Natural killer cell (primary cell): ENCODE measurements around the gene PSMB1. TPM values are rescaled to one million over a fixed set of nuclear protein-coding genes. Genes with fewer than 3 reads are reported as not detected.
"Not testable (repeated sequence)": the region's sequence is repeated elsewhere in the genome, so short reads cannot be mapped to it uniquely, and the experiment has no call there.

Experiments
- ATAC-seq, 3 donors: fragments of 150-1000 bp in 2 of 3; fragments of 200-7000 bp in 1 of 3; cut with Tn5 transposase; 1 replicate in 1 of 3; 2 replicates in 2 of 3; pipeline ENCODE4 v1.10.0; 2021; ENCODE audit warnings: mild to moderate bottlenecking in 2 of 3, moderate library complexity in 2 of 3
- DNase-seq, 2 donors: peaks; one replicate each; pipeline versions ENCODE4 v3.0.0 to v3.0.0-alpha.2; 2013 to 2021; ENCODE audit warnings: mixed read lengths in 1 of 2
- H3K27ac ChIP-seq: one replicate; pipeline ENCODE4 v1.5.1; 2013; ENCODE audit warnings: mild to moderate bottlenecking, low read length
- H3K27me3 ChIP-seq: one replicate; pipeline ENCODE4 v1.6.1; 2013; ENCODE audit warnings: low read length; ENCODE audit not compliant: control insufficient read depth, insufficient read depth
- H3K36me3 ChIP-seq: one replicate; pipeline ENCODE4 v1.6.1; 2013; ENCODE audit warnings: low read length; ENCODE audit not compliant: control insufficient read depth, insufficient read depth
- H3K4me1 ChIP-seq: one replicate; pipeline ENCODE4 v1.6.1; 2013; ENCODE audit warnings: low read length; ENCODE audit not compliant: control insufficient read depth, insufficient read depth
- H3K4me3 ChIP-seq: one replicate; pipeline ENCODE4 v1.5.1; 2013; ENCODE audit warnings: low read length
- H3K9me3 ChIP-seq: one replicate; pipeline ENCODE4 v1.6.1; 2013; ENCODE audit warnings: low read length; ENCODE audit not compliant: control insufficient read depth, insufficient read depth
- H3K27ac Mint-ChIP-seq, 2 donors: one replicate each; pipeline ENCODE4 v1.8.0; 2022; ENCODE audit warnings: mild to moderate bottlenecking in 2 of 2, mixed read lengths in 2 of 2, moderate library complexity in 1 of 2
- H3K27me3 Mint-ChIP-seq, 2 donors: one replicate each; pipeline ENCODE4 v1.8.0; 2022; ENCODE audit warnings: low read depth in 2 of 2, mixed read lengths in 2 of 2
- H3K36me3 Mint-ChIP-seq: one replicate; pipeline ENCODE4 v1.8.0; 2022; ENCODE audit warnings: mixed read lengths
- H3K4me1 Mint-ChIP-seq, 2 donors: one replicate each; pipeline ENCODE4 v1.8.0; 2022; ENCODE audit warnings: mixed read lengths in 2 of 2
- H3K4me3 Mint-ChIP-seq: one replicate; pipeline ENCODE4 v1.8.0; 2022; ENCODE audit warnings: mild to moderate bottlenecking, moderate library complexity, mixed read lengths
- H3K9me3 Mint-ChIP-seq, 2 donors: one replicate each; pipeline ENCODE4 v1.8.0; 2022; ENCODE audit warnings: mixed read lengths in 2 of 2
- CTCF ChIP-seq: fragments of 200-600 bp; IDR thresholded peaks from one replicate; pipeline ENCODE4 v1.8.0; 2022; ENCODE audit warnings: antibody characterized with exemption
- WGBS: methylation state at CpG from one replicate; pipeline ENCODE4 v1.1.7; 2013; ENCODE audit warnings: missing lambda C conversion rate; ENCODE audit not compliant: insufficient coverage; 5-methylcytosine and 5-hydroxymethylcytosine counted together
- intact Hi-C: fragments of 100-400 bp; cut with micrococcal nuclease; formaldehyde crosslinking; loops from one replicate; pipeline ENCODE4 v1.14.2; 2022
- total RNA-seq, 4 donors: library from RNA; stranded (reverse); fragments of 120-200 nt in 1 of 4; gene quantifications; one replicate each; pipeline versions ENCODE4 v1.2.3 to v1.2.4, GENCODE V29; 2013 to 2022

Gene PSMB1
- total RNA-seq, 3 donors from 2014 or later (not counting 1 experiment from before 2014, with no cell fraction given), result 102 to 129 (median 103) TPM

GRCh38 chr6:170510631-170511030, 42.5 kb downstream of the PSMB1 start:
- Mint-ChIP-seq H3K27ac (no peak overlapping the region), H3K9me3 (no peaks in the 10 kb centered on the region), H3K36me3 (no peaks in the 10 kb centered on the region), H3K4me3 (no peak overlapping the region), H3K4me1 (no peaks in the 10 kb centered on the region), H3K27me3 (peaks cover 26 to 29% of the 10 kb centered on the region in 2 donors)
- no peak for TF ChIP-seq CTCF
- intact Hi-C loops, result loop anchor here (10.0 kb wide), 1 partner anchor 216 kb away; the partner anchor contains the start of gene DLL1
- Histone ChIP-seq H3K9me3 (no peaks in the 10 kb centered on the region), H3K27ac (no peak overlapping the region), H3K27me3 (no peaks in the 10 kb centered on the region), H3K4me3 (no peak overlapping the region), H3K36me3 (no peaks in the 10 kb centered on the region), H3K4me1 (no peaks in the 10 kb centered on the region)
- 96% methylated on average over 20 of the region's 20 CpGs for WGBS
- ATAC-seq (no peak), DNase-seq (no peak)

DNA sequence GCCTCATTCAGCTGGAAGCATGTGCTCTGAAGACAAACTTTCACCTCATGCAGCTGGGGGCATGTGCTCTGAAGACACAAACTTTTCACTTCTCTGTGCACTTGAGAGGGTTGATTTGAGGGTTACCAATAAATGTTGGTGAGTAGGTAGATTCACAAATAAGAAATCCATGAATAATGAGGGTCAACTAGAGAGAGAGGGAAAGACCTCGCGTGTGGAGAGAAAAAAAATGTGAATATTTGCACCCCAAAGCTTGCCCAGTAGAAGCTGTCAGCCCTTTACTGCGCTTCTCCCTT, 43.4 kb downstream of the PSMB1 start:
- Mint-ChIP-seq H3K4me3 (no peak overlapping the region), H3K36me3 (no peaks in the 10 kb centered on the region), H3K27me3 (peaks cover 26 to 29% of the 10 kb centered on the region in 2 donors), H3K27ac (no peak overlapping the region), H3K4me1 (peaks cover 6 to 7% of the 10 kb centered on the region in 2 donors), H3K9me3 (no peaks in the 10 kb centered on the region)
- ATAC-seq (no peak), DNase-seq (no peak)
- intact Hi-C loops, result loop anchor here (10.0 kb wide), 1 partner anchor 215 kb away; the partner anchor contains the start of gene DLL1
- 89% methylated on average over 3 of the region's 3 CpGs for WGBS
- TF ChIP-seq CTCF, result no peak
- Histone ChIP-seq H3K27ac (no peak overlapping the region), H3K36me3 (no peaks in the 10 kb centered on the region), H3K4me3 (no peak overlapping the region), H3K4me1 (no peaks in the 10 kb centered on the region), H3K9me3 (no peaks in the 10 kb centered on the region), H3K27me3 (no peaks in the 10 kb centered on the region)

- H3K4me1 ChIP-seq, H3K36me3 Mint-ChIP-seq, H3K27me3 ChIP-seq, H3K4me3 ChIP-seq, DNase-seq, H3K9me3 ChIP-seq, ATAC-seq, H3K9me3 Mint-ChIP-seq, intact Hi-C loops, H3K36me3 ChIP-seq, H3K4me3 Mint-ChIP-seq, H3K27ac ChIP-seq, H3K27ac Mint-ChIP-seq: not testable (repeated sequence)
- WGBS, result 85% methylated on average over 5 of the region's 5 CpGs
- peaks cover 26 to 29% of the 10 kb centered on the region in 2 donors for H3K27me3 Mint-ChIP-seq
- peaks cover 11 to 13% of the 10 kb centered on the region in 2 donors for H3K4me1 Mint-ChIP-seq
These were observed 44.0 kb downstream of the PSMB1 start for GRCh38 chr6:170508892-170509722.

DNA sequence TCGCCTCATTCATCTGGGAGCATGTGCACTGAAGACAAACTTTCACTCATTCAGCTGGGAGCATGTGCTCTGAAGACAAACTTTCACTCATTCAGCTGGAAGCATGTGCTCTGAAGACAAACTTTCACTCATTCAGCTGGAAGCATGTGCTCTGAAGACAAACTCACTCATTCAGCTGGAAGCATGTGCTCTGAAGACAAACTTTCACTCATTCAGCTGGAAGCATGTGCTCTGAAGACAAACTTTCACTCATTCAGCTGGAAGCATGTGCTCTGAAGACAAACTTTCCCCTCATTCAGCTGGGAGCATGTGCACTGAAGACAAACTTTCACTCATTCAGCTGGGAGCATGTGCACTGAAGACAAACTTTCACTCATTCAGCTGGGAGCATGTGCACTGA, 44.8 kb downstream of the PSMB1 start:
- H3K4me3 ChIP-seq, H3K27ac ChIP-seq, H3K9me3 ChIP-seq, H3K36me3 ChIP-seq, H3K27me3 ChIP-seq, intact Hi-C loops, DNase-seq, H3K9me3 Mint-ChIP-seq, ATAC-seq, H3K36me3 Mint-ChIP-seq, H3K27ac Mint-ChIP-seq, H3K4me3 Mint-ChIP-seq: not testable (repeated sequence)
- Mint-ChIP-seq H3K27me3 (peaks cover 26 to 29% of the 10 kb centered on the region in 2 donors), H3K4me1 (peaks cover 12 to 21% of the 10 kb centered on the region in 2 donors)
- H3K4me1 ChIP-seq, result peaks cover 10% of the 10 kb centered on the region
- no CpG with 5 or more reads among the region's 1 CpG for WGBS

DNA sequence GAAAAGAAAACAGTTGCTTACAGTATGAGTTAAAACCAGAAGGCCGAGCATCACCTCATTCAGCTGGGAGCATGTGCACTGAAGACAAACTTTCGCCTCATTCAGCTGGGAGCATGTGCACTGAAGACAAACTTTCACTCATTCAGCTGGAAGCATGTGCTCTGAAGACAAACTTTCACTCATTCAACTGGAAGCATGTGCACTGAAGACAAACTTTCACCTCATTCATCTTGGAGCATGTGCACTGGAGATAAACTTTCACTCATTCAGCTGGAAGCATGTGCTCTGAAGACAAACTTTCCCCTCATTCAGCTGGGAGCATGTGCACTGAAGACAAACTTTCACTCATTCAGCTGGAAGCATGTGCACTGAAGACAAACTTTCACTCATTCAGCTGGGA, 45.4 kb downstream of the PSMB1 start:
- DNase-seq, H3K27ac Mint-ChIP-seq, H3K4me3 ChIP-seq, H3K36me3 Mint-ChIP-seq, H3K9me3 Mint-ChIP-seq, intact Hi-C loops, H3K27ac ChIP-seq, H3K4me3 Mint-ChIP-seq, ATAC-seq, H3K9me3 ChIP-seq, H3K27me3 ChIP-seq, H3K36me3 ChIP-seq: not testable (repeated sequence)
- Mint-ChIP-seq H3K4me1 (peaks cover 12 to 27% of the 10 kb centered on the region in 2 donors), H3K27me3 (peaks cover 28 to 29% of the 10 kb centered on the region in 2 donors)
- WGBS, result 96% methylated on average over 2 of the region's 2 CpGs
- H3K4me1 ChIP-seq, result peaks cover 10% of the 10 kb centered on the region
